GM12878 (cell line): ENCODE measurements around the gene TMEM88. TPM values are rescaled to one million over a fixed set of nuclear protein-coding genes. Genes with fewer than 3 reads are reported as not detected.

Experiments
- ATAC-seq: fragments of 200-7000 bp; cut with Tn5 transposase; 3 replicates; pipeline ENCODE4 v1.9.1; 2020; ENCODE audit warnings: mild to moderate bottlenecking, moderate library complexity
- BruUV-seq: library from RNA; stranded (reverse); fragments of 400-500 nt; replicated peaks from 2 replicates; lab custom pipeline; 2021; lab: Mats Ljungman, UMichigan
- CTCF ChIA-PET: fragments of 300-600 bp; sonication (Branson Sonifier 250); formaldehyde crosslinking; extraction: SDS; loops from one replicate; lab custom pipeline; 2021; ENCODE audit warnings: inconsistent platforms; lab: Yijun Ruan, JAX
- POLR2A ChIA-PET: fragments of 350-600 bp; formaldehyde crosslinking; extraction: SDS; loops from one replicate; lab custom pipeline; 2021; ENCODE audit warnings: inconsistent platforms; lab: Charles Lee
- RAD21 ChIA-PET: fragments of 300-600 bp; sonication (Branson Sonifier 250); formaldehyde crosslinking; loops from one replicate; lab custom pipeline; 2023; ENCODE audit warnings: antibody characterized with exemption; ENCODE audit not compliant: unreplicated experiment; lab: Charles Lee
- SMC1A ChIA-PET: fragments of 300-600 bp; sonication (Branson Sonifier 250); formaldehyde crosslinking; loops from one replicate; lab custom pipeline; 2023; ENCODE audit not compliant: unreplicated experiment, uncharacterized antibody; lab: Charles Lee
- DNase-seq: peaks from one replicate; pipeline ENCODE4 v3.0.0-alpha.2; 2011; ENCODE audit warnings: low read depth, low spot score
- FAIRE-seq: peaks from 3 replicates; lab custom pipeline; 2011; peaks lifted over from hg19 to GRCh38; lab: Jason Lieb, UNC
- H2AFZ ChIP-seq: 2 replicates; pipeline ENCODE4 v1.6.0; 2011; ENCODE audit warnings: low read depth, low read length, control low read depth; ENCODE audit not compliant: control insufficient read depth
- H3K27ac ChIP-seq: 2 replicates; pipeline ENCODE4 v1.5.1; 2011; ENCODE audit warnings: control low read depth; ENCODE audit not compliant: control insufficient read depth, insufficient read depth
- H3K27me3 ChIP-seq, 2 experiments: replicated peaks in 1 of 2; 2 replicates each; pipeline versions ENCODE4 v1.6.0 to v1.6.1; 2011; ENCODE audit warnings: low read length in 1 of 2; ENCODE audit not compliant: control insufficient read depth in 2 of 2, insufficient read depth in 2 of 2
- H3K36me3 ChIP-seq, 2 experiments: 2 replicates each; pipeline ENCODE4 v1.5.1; 2011; ENCODE audit warnings: low read length in 1 of 2; ENCODE audit not compliant: control insufficient read depth in 2 of 2, insufficient read depth in 2 of 2
- H3K4me1 ChIP-seq: 2 replicates; pipeline ENCODE4 v1.6.1; 2011; ENCODE audit warnings: mild to moderate bottlenecking, low read length, moderate library complexity, mixed read lengths; ENCODE audit not compliant: control insufficient read depth, insufficient read depth
- H3K4me2 ChIP-seq: 2 replicates; pipeline ENCODE4 v1.6.0; 2011; ENCODE audit warnings: control low read depth; ENCODE audit not compliant: control insufficient read depth, insufficient read depth
- H3K4me3 ChIP-seq: fragments of 200-600 bp; sonication (generic); 2 replicates; pipeline ENCODE4 v1.5.1; 2016
- H3K79me2 ChIP-seq: 2 replicates; pipeline ENCODE4 v1.6.0; 2011; ENCODE audit warnings: low read length; ENCODE audit not compliant: control insufficient read depth, insufficient read depth
- H3K9ac ChIP-seq: 2 replicates; pipeline ENCODE4 v1.8.0; 2011; ENCODE audit warnings: low read length, control low read depth, mixed read lengths; ENCODE audit not compliant: control insufficient read depth, insufficient read depth
- H3K9me3 ChIP-seq: replicated peaks from 3 replicates; pipeline ENCODE4 v1.5.1; 2011; ENCODE audit warnings: mild to moderate bottlenecking, low read length; ENCODE audit not compliant: control insufficient read depth, insufficient read depth
- H4K20me1 ChIP-seq: 2 replicates; pipeline ENCODE4 v1.6.0; 2011; ENCODE audit not compliant: control insufficient read depth, insufficient read depth
- BCLAF1 ChIP-seq: fragments of 450-650 bp; IDR thresholded peaks from 2 replicates; pipeline ENCODE4 v1.6.1; 2017; ENCODE audit warnings: antibody characterized with exemption, mild to moderate bottlenecking, moderate library complexity
- EP300 ChIP-seq, 2 experiments: fragments of 150-350 bp in 1 of 2; IDR thresholded peaks; 2 replicates each; pipeline ENCODE4 v1.6.1; 2011 to 2012; ENCODE audit warnings: low read depth in 2 of 2, low read length in 2 of 2, borderline replicate concordance in 1 of 2, improper control_type of control experiment in 1 of 2, inconsistent platforms in 1 of 2; ENCODE audit not compliant: control insufficient read depth in 1 of 2
- PAX5 ChIP-seq: IDR thresholded peaks from 2 replicates; pipeline ENCODE4 v1.6.1; 2011; ENCODE audit warnings: low read depth, low read length, borderline replicate concordance
- PAX8 ChIP-seq: fragments of 450-650 bp; IDR thresholded peaks from 2 replicates; pipeline ENCODE4 v1.6.1; 2017; ENCODE audit warnings: mild to moderate bottlenecking, moderate library complexity
- TCF7 ChIP-seq: IDR thresholded peaks from 2 replicates; pipeline ENCODE4 v1.6.1; 2014; ENCODE audit warnings: antibody characterized with exemption, borderline replicate concordance
- ZZZ3 ChIP-seq: IDR thresholded peaks from 2 replicates; pipeline ENCODE4 v1.6.1; 2011; ENCODE audit warnings: low read depth; ENCODE audit not compliant: control insufficient read depth, insufficient read length
- WGBS: methylation state at CpG from one replicate; pipeline ENCODE4 v1.1.6; 2016; ENCODE audit warnings: low lambda C conversion rate; ENCODE audit not compliant: insufficient replicate concordance, insufficient coverage; ENCODE audit errors: missing lambda C conversion rate; 5-methylcytosine and 5-hydroxymethylcytosine counted together
- in situ Hi-C: fragments of 300-500 bp; cut with MboI; formaldehyde crosslinking; loops from 9 replicates; pipeline ENCODE4 v1.14.3; 2018; ENCODE audit warnings: mixed read lengths
- intact Hi-C: fragments of 100-400 bp; cut with micrococcal nuclease; formaldehyde crosslinking; loops from one replicate; pipeline ENCODE4 v1.14.2; 2022; ENCODE audit not compliant: unreplicated experiment
- polyA plus RNA-seq, 11 experiments: library from polyadenylated mRNA; depleted of rRNA in 4 of 11; unstranded in 6 of 11; stranded (reverse) in 5 of 11; fragments of >200 nt; fragmentation: Nextera tagmentation in 4 of 11; fragmentation: Illumina TruSeq in 1 of 11; extraction: Ambion mirVana in 4 of 11; extraction: Trizol in 1 of 11; gene quantifications; 1 replicate in 1 of 11; 2 replicates in 10 of 11; pipeline versions ENCODE4 v1.2.1 to v1.2.3, GENCODE V29; 2011 to 2016; ENCODE audit warnings: inconsistent platforms in 2 of 11, missing spikeins in 2 of 11, low read depth in 1 of 11
- total RNA-seq, 4 experiments: library from RNA; depleted of rRNA in 3 of 4; stranded (reverse); fragments of >200 nt in 3 of 4; fragmentation: Illumina TruSeq in 1 of 4; extraction: Trizol in 1 of 4; gene quantifications; 2 replicates each; pipeline versions ENCODE4 v1.2.1 to v1.2.3, GENCODE V29; 2013 to 2021

The TMEM88 gene
- total and polyA plus RNA-seq, 10 of the 15 experiments (the other 5 are each of a cell fraction or from before 2014, with no cell fraction given), result 0.21 to 2.2 (median 0.62) TPM; not detected in 5

GRCh38 chr17:7831233-7831632 lies 23.6 kb upstream of the TMEM88 start:
- TF ChIP-seq EP300 (IDR thresholded peaks at IDR 0.05; ENCODE audit: borderline replicate concordance in 1 of 2, control insufficient read depth in 1 of 2, low read depth in 2 of 2, low read length in 2 of 2) (no peak), TCF7 (no peak), ZZZ3 (no peak)
- TF ChIP-seq, all 136 proteins: peak for 0
- Histone ChIP-seq H3K4me1 (no peaks in the 10 kb centered on the region; the same call in 1 of the 2 replicates), H2AFZ (no peak overlapping the region), H3K4me2 (no peak overlapping the region), H3K79me2 (peaks cover 4% of the 10 kb centered on the region), H3K9ac (no peak overlapping the region), H3K36me3 (no peaks in the 10 kb centered on the region), H3K27ac (no peak overlapping the region), H3K9me3 (no peaks in the 10 kb centered on the region), H4K20me1 (no peaks in the 10 kb centered on the region), H3K4me3 (no peak overlapping the region), H3K27me3 (peaks cover 0 to 1% of the 10 kb centered on the region in 2 experiments; a peak in 1 of 4 replicates)
- BruUV-seq, result no TSS peak
- ChIA-PET POLR2A (interaction anchor here (2.6 kb wide), 1 partner anchor 26 kb away, joined by 8 read pairs; the partner anchor contains the start of gene NAA38), RAD21 (interaction anchor here (1.3 kb wide), 1 partner anchor 20 kb away, joined by 3 read pairs; no protein-coding TSS in a partner anchor), SMC1A (interaction anchor here (0.7 to 1.4 kb wide), 4 partner anchors 20 to 65 kb away, joined by 3 to 5 read pairs (median 4); partner anchors contain the start of gene NAA38), CTCF (interaction anchor here (0.9 to 5.9 kb wide), 5 partner anchors 9 to 210 kb away, joined by 3 to 57 read pairs (median 5); no protein-coding TSS in a partner anchor)
- ATAC-seq, result no peak
- intact Hi-C loops (no loop called here), in situ Hi-C loops (no loop called here)
- DNase-seq, result no peak
- 44% methylated on average over 7 of the region's 7 CpGs for WGBS
- FAIRE-seq, result no peak

GRCh38 chr17:7832431-7832830 lies 22.4 kb upstream of the TMEM88 start:
- ATAC-seq (no peak), FAIRE-seq (no peak), DNase-seq (no peak)
- Histone ChIP-seq H3K4me3 (no peak overlapping the region), H3K27ac (no peak overlapping the region), H3K4me2 (no peak overlapping the region), H3K4me1 (peaks cover 3% of the 10 kb centered on the region), H3K27me3 (peaks cover 0 to 1% of the 10 kb centered on the region in 2 experiments; a peak in 1 of 4 replicates), H3K9me3 (no peaks in the 10 kb centered on the region), H4K20me1 (no peaks in the 10 kb centered on the region), H3K36me3 (no peaks in the 10 kb centered on the region), H3K79me2 (peaks cover 15% of the 10 kb centered on the region), H3K9ac (no peak overlapping the region), H2AFZ (no peak overlapping the region)
- TF ChIP-seq PAX8 (no peak), BCLAF1 (no peak), PAX5 (no peak)
- ChIA-PET SMC1A (interaction anchor here (1.2 to 1.7 kb wide), 3 partner anchors 9 to 25 kb away, joined by 4 to 6 read pairs (median 5); partner anchors contain the start of gene NAA38), POLR2A (interaction anchor here (1.1 to 4.9 kb wide), 4 partner anchors 11 to 158 kb away, joined by 3 to 49 read pairs (median 6); partner anchors contain the start of gene NAA38), CTCF (interaction anchor here (1.0 to 5.9 kb wide), 11 partner anchors 8 to 209 kb away, joined by 3 to 57 read pairs (median 11); partner anchors contain the start of genes GUCY2D, NAA38 and TP53), RAD21 (interaction anchor here (1.0 to 4.2 kb wide), 3 partner anchors 11 to 19 kb away, joined by 3 to 27 read pairs (median 3); no protein-coding TSS in a partner anchor)
- WGBS, result 47% methylated on average over 10 of the region's 10 CpGs
- no TSS peak for BruUV-seq
- in situ Hi-C loops (no loop called here), intact Hi-C loops (no loop called here)
